Testis (tissue), 3 donors: Measurements from ENCODE around the gene ZFYVE21. TPM values are rescaled to one million over a fixed set of nuclear protein-coding genes. Genes with fewer than 3 reads are reported as not detected.

Experiments
- DNase-seq: peaks from one replicate; pipeline ENCODE4 v3.0.0-alpha.2; 2019
- H3K27ac ChIP-seq, 2 donors: fragments of 200-600 bp; sonication (generic); one replicate each; pipeline ENCODE4 v1.5.1; 2019
- H3K27me3 ChIP-seq: fragments of 200-600 bp; sonication (generic); one replicate; pipeline ENCODE4 v1.5.1; 2019
- H3K36me3 ChIP-seq: fragments of 200-600 bp; sonication (generic); one replicate; pipeline ENCODE4 v1.5.1; 2017; ENCODE audit warnings: low read depth; ENCODE audit errors: missing control alignments
- H3K4me1 ChIP-seq: fragments of 200-600 bp; sonication (generic); one replicate; pipeline ENCODE4 v1.5.1; 2019
- H3K4me3 ChIP-seq, 2 donors: fragments of 200-600 bp; sonication (generic); one replicate each; pipeline ENCODE4 v1.5.1; 2017 to 2019
- H3K9me3 ChIP-seq: fragments of 200-600 bp; sonication (generic); one replicate; pipeline ENCODE4 v1.5.1; 2017
- CTCF ChIP-seq, 3 experiments: fragments of 450-650 bp in 2 of 3; fragments of 200-600 bp in 1 of 3; sonication (generic) in 1 of 3; IDR thresholded peaks; one replicate each; pipeline ENCODE4 v1.5.1; 2016 to 2019; ENCODE audit warnings: antibody characterized with exemption in 3 of 3, mild to moderate bottlenecking in 2 of 3, moderate library complexity in 1 of 3
- POLR2A ChIP-seq: fragments of 450-650 bp; IDR thresholded peaks from one replicate; pipeline ENCODE4 v1.6.1; 2017; ENCODE audit warnings: antibody characterized with exemption, mild to moderate bottlenecking, moderate library complexity
- WGBS, 2 donors: methylation state at CpG; one replicate each; pipeline ENCODE4 v1.1.5; 2018; 5-methylcytosine and 5-hydroxymethylcytosine counted together
- intact Hi-C: fragments of 100-400 bp; cut with DNase I; formaldehyde crosslinking; loops from one replicate; pipeline ENCODE4 v1.15.1; 2023; ENCODE audit warnings: low total_unique reads
- polyA plus RNA-seq: library from polyadenylated mRNA; stranded (reverse); fragments of 350-450 nt; fragmentation: Illumina TruSeq; extraction: RNeasy Lipid Tissue Mini Kit (QIAGEN cat#74804); gene quantifications from one replicate; pipeline ENCODE4 v1.2.3, GENCODE V29; 2014; ENCODE audit warnings: low read depth, low replicate concordance; ENCODE audit not compliant: insufficient read depth
- total RNA-seq, 2 donors: library from RNA; depleted of rRNA; stranded (reverse); fragments of >200 nt; gene quantifications; one replicate each; pipeline ENCODE4 v1.2.3, GENCODE V29; 2016

ZFYVE21 gene
- total and polyA plus RNA-seq, 3 donors from 2014 or later = 86.4 to 251 (median 194) TPM

GRCh38 chr14:103742499-103743255, 27.1 kb downstream of the ZFYVE21 start:
- no peak overlapping the region for H3K27ac ChIP-seq
- 85 to 88% methylated on average over 14 of the region's 14 CpGs for WGBS, 2 donors
- no peaks in the 10 kb centered on the region for H3K27me3 ChIP-seq
- H3K4me3 ChIP-seq = no peak overlapping the region
- H3K36me3 ChIP-seq = no peaks in the 10 kb centered on the region
- intact Hi-C loops = no loop called here
- peaks cover 18% of the 10 kb centered on the region for H3K4me1 ChIP-seq
- no peak for TF ChIP-seq POLR2A
- no peak for TF ChIP-seq CTCF (IDR thresholded peaks at IDR 0.05)
- DNase-seq = no peak
- no peaks in the 10 kb centered on the region for H3K9me3 ChIP-seq

- DNase-seq = no peak
- intact Hi-C loops = no loop called here
- WGBS, 2 donors = 79% methylated on average over 15 of the region's 15 CpGs; no CpG with 5 or more reads in 1 of the 2 donors
- Histone ChIP-seq H3K4me1 (peaks cover 18% of the 10 kb centered on the region), H3K27ac (no peak overlapping the region), H3K4me3 (no peak overlapping the region), H3K36me3 (no peaks in the 10 kb centered on the region), H3K9me3 (no peaks in the 10 kb centered on the region), H3K27me3 (no peaks in the 10 kb centered on the region)
- no peak for TF ChIP-seq POLR2A
- no peak for TF ChIP-seq CTCF (IDR thresholded peaks at IDR 0.05)
Measured at GRCh38 chr14:103743691-103744090, 28.1 kb downstream of the ZFYVE21 start.

- no peak for DNase-seq
- 86 to 88% methylated on average over 15 of the region's 15 CpGs for WGBS, 2 donors
- no peak overlapping the region for H3K27ac ChIP-seq
- no peaks in the 10 kb centered on the region for H3K36me3 ChIP-seq
- no peak for TF ChIP-seq POLR2A
- TF ChIP-seq CTCF (IDR thresholded peaks at IDR 0.05) = no peak
- H3K9me3 ChIP-seq = no peaks in the 10 kb centered on the region
- intact Hi-C loops = no loop called here
- H3K4me3 ChIP-seq = no peak overlapping the region
- peaks cover 13% of the 10 kb centered on the region for H3K4me1 ChIP-seq
- no peaks in the 10 kb centered on the region for H3K27me3 ChIP-seq
Measured at GRCh38 chr14:103744621-103745395, 29.2 kb downstream of the ZFYVE21 start.

- Histone ChIP-seq H3K4me3 (no peak overlapping the region), H3K9me3 (no peaks in the 10 kb centered on the region), H3K36me3 (no peaks in the 10 kb centered on the region), H3K4me1 (peaks cover 13% of the 10 kb centered on the region), H3K27me3 (no peaks in the 10 kb centered on the region), H3K27ac (no peak overlapping the region)
- DNase-seq = no peak
- TF ChIP-seq POLR2A (no peak), CTCF (IDR thresholded peaks at IDR 0.05) (no peak)
- WGBS, 2 donors = 83 to 84% methylated on average over 5 of the region's 5 CpGs
- intact Hi-C loops = no loop called here
Measured at GRCh38 chr14:103745424-103745823, 29.8 kb downstream of the ZFYVE21 start.
